Stimulated activated CD4-positive, alpha-beta T cell treated with anti-CD3 and anti-CD28 coated beads, Interleukin-15, amount 100 ng/mL, for 48 hours (primary cell): ENCODE measurements around the gene MEIS2.

Experiments
- DNase-seq, 2 donors: peaks; one replicate each; pipeline ENCODE4 v3.0.0-alpha.2; 2020; ENCODE audit warnings: low read depth in 2 of 2

The MEIS2 gene

DNA sequence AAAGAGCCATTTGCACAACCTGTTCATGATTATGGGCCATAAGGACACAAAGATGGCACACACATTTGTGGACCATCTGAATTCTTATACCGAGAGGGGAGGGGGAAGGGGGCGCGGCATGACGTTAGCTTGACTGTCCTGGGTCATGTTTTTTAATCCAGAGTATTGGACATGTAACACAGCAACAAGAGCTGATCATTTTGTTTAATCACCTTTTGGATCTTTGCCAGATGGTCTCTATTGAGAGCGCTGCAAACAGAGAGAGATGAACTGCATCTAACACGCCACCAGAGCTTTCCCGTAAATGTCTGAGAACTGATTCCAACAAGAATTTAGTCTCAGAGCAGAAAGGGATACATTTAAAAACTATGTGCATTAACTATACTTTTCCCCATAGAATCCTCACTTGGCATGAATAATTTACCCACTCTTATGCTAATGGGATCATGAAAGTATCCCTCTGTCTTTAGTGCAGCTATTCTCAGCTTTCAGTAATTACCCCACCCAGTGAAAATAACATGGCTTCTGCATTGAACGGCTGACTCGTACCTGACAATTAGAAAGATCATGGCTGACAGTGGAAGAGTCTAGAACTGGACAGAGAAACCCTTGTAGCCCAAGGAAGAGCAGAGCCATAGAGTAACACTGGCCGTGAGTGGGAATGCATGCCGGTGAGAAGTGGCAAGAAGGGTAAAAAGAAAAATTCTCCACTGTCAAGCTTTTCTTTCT is 22.6 kb downstream of the MEIS2 start:
- no peak for DNase-seq

DNA sequence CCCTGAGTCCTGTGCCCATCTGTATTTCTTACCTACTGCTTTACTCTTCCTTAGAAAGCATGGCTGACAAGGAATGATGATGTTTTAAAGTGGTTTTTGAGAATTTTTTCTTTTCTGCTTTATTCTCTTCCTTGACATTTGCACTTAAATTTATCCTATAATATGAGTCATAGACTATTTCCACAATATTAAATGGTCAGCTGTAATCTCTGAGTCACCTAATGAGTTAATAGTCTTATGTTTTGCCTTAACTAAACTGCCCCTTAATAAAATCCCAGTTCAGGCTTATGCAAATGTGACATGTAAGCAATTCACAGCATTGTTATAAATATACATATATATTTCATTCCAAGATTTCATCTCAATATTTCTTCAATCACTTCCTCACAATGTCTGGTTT is 23.8 kb downstream of the MEIS2 start:
- no peak for DNase-seq

DNA sequence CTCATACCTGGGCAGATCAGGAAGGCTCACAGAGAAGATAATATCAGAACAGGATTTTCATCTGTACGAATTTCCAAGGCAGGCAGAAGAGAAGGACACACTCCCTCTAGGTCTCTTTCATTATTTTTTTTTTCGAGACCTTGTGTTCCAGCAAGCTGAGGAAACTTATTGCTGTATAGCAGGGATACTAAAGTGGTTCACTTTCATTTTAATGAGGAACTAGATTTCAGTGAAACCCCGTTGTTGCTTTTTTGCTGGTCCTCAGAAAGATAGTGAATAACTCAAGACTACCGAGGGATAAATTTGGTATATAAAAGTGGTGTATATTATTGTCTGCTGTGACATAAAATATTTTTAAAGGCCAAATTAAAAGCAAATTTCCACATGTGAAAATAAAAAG is 24.6 kb downstream of the MEIS2 start:
- no peak for DNase-seq

DNA sequence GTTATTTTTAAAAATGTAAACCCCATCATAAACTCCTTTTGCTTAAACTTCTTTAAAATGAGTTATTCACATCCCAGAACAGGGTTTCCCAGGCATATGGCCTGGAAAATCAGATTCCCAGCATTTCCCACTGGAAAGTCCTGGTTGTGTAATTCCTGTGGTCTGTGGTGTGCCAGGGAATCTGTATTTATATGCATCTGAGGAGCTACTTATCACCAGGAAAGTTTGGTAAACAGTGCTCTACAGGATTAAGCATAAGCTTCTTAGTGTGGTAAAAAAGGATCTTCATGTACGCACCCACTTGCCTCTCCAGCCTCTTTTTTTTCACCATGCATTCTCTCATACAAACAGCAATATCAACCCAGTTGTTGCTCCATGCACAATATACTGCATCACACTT is 28.2 kb downstream of the MEIS2 start:
- DNase-seq: no peak

DNA sequence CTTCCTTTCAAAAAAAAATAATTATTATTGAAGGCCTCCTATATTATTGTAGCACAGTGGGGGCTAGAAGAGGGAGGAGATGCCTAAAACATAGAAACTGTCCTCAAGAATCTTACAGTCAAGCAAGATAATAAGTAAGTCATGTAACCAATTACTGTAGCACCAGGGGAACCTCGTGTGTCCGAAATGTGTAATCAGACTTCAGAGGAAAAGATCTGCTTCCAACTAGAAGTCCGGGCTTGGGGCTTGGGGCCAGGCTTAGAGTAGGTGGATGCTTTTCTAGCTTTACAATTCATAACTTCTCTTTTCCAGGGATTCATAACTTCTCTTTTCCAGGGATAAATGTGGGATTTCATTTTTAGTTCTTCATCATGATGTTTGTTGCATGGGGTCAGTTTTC is 29.2 kb downstream of the MEIS2 start:
- DNase-seq: no peak

DNA sequence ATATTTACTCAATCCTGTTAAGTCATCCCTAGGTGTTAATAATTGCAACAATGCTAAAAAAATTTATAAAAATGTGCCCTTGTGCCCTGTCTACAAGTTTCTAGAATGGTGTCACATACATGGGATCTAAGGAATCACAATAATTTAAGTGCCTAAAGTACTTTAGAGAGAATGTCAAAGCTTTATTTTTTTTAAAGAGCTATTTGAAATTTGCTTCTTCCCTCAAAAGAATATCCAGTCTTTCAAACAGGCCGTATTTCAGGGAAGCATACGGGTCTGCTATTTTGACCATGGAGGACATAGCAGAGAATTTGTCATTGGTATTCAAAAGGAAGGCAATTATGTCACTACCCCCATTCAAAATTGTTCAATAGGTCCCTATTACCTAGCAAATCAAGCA is 29.7 kb downstream of the MEIS2 start:
- no peak for DNase-seq

DNA sequence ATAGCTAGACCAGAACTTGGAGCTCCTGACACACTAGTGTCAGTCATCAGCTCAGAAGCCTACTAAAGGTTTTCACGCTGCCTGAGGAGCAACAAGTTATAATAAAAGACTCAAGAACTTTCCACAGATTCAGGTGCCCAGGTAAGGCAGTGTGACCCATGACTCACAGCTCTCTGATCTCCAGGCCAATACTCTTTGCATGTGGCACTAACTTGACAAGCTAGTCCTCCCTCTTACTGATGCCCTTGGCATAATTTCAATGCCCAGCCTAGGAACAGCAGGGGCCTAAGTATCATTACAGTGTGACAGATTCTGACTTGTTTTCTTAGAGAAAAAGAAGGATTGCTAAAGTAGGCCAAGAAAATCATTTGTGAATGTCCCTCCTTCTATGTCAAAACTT is 38.4 kb downstream of the MEIS2 start:
- no peak for DNase-seq

DNA sequence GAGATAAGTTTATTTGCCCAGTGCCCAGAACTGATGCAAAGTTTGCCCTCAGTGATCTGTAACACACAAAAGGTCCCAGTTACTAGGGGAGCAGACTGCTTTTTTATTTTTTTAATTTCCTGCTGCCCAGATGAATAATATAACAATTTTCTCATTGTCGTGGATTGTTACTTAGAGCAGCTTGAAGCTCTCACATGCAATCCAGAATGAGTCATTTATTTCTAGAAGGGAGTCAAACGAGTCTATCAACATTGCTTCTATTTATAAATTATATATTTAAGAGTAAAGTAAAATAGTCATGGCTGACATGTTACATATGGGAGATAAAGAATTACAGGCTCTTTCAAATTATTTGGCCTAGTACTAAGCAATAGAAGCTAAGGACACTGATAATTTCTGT is 41.3 kb downstream of the MEIS2 start:
- DNase-seq: no peak

DNA sequence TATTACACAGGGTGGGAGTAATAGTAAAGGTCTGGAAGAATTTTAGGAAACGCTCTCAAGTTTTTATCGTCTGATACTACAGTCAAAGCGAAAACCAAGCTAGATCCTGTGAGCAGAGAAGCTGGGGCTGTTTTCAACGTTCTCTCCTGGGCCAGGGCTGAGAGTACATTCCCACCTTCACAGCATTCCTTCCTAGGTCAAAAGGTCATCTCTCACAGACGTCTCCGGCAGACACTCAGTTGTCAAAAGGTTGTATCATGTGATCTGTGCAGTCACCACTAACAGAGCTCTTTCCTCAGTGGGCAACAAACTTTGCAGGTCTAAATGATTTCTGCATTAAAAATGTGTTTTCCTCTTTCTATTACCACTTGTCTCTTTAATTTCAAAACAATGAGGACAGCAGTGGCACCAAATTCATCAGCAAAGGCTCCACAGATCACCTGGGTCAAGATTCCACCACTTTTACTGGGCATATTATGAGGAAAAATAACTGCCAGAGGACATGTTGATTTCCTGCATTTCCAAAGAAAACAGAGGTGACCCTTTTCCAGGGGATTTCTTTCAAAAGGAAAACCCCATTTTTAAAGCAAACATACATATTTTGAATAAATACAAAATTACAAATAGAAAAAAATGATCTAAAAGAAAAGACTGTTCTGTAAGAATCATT is 41.9 kb downstream of the MEIS2 start:
- no peak for DNase-seq

DNA sequence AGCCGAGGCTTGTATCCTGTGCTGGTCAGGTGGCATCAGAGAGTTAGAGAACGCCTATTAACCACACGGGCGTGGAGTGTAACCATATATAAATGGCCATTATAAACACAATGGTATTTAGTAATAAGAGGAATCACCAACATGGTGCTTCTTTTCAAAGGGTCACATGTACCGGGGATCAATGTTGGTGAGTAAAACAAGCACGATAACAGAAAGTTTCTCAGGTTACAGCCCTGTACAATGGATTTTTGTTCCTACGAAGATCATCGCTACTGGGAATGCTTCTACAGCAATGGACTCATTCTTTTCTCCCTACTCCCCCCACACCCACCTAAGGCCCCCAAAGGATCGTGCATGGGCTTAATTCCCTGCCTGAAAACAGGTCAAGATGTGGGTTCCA is 42.5 kb downstream of the MEIS2 start:
- no peak for DNase-seq

DNA sequence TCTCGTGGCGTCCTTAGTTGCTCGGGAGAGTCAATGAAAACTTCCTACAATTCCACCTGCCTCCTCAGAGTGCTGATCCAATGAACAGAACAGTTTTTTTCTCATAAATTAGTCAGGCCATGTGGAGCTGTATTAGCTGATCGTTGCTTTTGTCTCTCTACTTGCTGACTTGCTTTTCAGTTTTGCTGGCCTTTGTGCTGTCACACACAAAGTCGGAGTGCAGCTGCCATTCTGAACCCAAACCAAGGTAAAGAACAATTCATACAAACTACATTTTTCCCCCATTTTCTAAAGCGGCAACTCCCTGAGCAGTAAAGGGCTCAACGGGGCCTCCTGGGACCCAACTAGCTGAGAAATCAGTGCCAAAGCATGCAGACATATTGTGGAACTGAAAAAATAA is 43.1 kb downstream of the MEIS2 start:
- DNase-seq: no peak

DNA sequence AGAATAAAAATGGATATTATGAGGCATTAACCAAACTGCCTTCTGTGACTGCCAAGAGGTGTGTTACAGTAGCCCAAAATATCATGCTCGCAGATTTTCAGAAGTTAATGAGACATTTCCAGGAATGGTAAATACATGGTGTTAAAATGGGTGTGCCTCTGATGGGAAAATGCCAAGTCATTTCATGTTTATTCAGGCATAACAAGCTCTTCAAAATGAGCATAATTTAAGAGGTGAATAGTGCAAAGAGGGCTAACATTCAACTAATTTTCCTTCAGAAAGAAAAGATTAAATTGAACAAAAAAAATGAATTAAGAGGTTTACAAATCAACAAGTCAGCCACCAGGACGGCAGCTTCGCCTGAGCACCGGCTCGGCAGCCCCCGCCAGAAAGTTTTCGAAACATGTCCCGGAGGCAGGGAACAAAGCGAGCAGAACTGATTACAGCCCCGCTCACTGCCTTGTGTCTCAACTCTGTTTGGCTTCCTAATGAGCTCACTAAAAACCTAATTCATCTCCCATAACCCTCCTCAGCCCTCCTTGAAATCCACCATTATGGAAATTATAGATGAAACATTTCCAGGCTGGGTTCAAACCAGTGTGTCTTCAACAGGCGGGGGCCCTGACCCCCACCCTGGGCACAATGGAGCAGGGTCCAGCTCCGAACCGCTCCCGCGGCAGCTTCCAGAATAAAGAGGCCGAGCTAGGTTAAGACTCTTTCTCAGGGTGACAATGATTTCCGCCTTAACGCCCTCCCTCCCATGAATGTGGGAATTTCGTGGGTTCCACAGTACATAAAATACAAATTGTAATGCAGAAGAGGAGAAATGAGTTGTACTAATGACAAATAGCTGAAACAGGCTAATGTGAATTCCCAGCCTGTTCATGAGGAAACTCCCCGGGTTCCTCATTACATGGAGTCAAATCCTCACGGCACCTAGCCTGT is 43.9 kb downstream of the MEIS2 start:
- DNase-seq: no peak

DNA sequence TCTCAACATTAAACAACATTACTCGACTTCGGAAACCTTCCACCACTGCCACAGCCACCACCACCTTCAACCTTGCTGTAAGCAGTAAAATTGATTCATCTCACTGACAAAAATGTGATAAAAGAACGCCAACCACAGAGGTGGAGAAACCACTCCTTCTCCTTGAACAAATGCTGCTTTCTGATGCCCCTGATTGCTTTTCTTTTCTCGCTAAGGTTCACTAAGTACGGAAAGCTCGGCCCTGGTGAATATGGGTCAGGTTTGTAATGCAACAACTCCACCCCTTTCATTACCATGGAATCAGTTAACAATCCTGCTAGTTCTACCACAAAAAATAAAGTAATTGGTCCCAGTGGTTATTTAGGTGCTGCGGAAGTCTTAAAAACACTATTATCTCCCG is 44.9 kb downstream of the MEIS2 start:
- DNase-seq: no peak

DNA sequence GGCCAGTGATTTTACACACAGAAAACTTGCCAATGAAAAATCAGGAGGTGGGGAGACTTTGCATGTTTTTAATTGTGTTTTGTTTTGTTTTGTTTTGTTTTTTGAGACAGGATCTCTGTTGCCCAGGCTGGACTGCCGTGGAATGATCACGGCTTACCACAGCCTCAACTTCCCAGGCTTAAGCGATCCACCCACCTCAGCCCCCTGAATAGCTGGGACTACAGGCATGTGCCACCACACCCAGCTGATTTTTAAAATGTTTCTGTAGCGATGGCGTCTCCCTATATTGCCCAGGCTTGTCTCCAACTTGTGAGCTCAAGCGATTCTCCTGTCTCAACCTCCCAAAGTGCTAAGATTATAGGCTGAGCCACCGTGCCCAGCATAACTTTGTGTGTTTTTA is 46.0 kb downstream of the MEIS2 start:
- no peak for DNase-seq

DNA sequence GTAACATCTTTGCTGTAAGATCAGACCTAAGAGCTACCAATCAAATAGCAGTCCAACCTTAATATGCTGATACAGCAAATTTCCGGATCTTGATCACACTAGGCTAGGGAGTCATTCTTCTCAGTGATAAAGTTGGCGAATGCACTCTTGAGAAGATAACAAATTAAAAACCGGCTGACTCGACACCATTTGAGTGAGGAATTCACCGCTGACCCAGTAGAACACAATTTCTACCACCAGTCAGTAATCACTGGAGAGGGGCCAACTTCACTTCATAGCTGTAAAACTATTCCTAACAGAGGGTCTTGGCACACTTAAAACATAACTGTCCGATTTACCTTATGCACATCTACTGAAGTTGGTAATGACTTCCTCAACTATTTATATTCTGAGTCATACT is 47.2 kb downstream of the MEIS2 start:
- DNase-seq: no peak

DNA sequence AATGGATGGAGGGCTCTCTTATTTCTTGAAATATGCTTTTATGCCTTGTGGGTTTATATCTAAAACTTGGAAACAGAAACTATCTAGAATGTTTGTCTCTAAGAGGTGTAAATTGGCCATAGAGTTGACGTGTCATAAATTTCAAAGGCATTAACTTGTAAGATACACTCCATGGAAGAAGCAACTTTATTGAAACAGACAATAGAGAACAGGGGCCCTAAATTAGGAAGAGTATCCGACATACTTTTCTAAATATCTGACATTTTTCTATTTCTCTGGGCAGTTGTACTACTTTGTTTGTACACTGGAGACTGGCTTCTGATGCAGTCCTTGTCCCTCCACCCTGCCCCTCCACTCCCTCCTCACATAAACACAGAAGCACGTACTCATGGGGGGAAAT is 50.0 kb downstream of the MEIS2 start:
- no peak for DNase-seq

DNA sequence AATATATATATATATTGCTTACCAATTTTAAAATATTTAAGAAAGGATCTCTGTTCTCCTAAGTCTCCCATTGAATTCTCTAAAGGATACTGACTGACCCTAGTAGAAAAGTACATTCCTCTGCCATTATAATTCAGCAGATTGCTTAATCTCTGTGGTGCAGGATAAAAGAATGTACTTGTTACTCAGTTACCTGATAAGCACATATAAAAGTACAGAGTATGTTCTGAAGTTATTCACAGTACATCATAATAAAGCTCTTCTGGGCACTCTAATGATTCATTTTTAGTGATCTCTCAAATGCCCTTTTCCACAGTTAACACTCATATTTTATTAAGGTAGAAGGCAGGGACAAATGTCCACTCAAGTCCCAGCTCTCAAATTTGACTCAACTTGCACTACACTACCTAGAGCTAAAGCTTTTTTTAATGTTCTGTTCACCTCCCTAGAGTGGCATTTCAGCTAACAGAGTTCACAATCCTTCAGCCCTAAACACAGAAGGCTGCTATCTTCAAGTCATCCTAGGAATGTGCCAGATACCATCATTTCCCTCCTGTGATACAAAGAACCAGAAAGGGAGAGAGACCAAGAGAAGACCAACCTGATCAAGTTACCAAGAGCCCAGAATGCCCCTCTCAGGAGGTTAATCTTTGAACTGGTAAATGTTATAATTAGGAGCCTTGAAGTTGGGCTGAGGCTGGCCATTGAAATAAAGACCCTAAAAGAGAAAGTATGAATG is 53.3 kb downstream of the MEIS2 start:
- DNase-seq: no peak

DNA sequence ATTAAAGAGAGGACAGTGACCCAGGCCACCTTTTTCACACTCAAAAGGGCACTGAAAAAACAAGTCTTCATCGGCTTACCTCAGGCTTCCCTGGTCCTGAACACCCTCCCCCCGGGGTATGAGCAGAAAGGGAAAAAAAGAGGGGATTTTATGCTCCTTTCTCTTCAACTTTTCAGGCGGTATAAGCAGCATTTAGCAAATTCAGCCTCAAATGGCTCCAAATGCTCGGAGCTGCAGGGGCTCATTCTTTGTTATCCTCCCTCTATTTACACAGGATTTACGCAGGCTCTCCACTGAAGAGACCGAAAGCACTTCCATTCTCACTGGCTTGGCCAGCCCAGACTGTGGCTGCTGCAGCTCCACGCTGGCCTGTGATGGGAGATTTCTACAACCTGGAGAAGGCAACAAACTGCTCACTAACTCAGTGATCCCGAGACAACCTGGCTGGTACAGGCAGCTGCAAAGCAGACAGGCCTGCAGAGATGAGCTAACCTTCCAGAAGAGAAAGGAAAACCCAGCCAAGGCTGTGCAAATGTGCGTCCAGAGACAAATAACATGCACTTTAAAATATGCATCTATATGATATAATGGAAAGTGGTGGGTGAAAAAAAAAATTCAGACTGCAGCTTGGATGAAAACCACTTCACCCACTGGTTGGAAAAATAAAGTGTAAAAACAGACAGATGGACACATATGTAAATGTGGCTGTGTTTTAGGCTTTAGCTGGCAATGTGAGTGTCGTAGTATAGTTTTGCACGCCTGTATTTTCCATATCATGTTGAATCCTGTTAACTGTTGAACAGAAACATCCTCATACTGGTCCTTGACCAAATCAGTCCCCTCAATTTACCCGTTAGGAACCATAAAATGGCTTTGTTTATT is 54.2 kb downstream of the MEIS2 start:
- DNase-seq: no peak

DNA sequence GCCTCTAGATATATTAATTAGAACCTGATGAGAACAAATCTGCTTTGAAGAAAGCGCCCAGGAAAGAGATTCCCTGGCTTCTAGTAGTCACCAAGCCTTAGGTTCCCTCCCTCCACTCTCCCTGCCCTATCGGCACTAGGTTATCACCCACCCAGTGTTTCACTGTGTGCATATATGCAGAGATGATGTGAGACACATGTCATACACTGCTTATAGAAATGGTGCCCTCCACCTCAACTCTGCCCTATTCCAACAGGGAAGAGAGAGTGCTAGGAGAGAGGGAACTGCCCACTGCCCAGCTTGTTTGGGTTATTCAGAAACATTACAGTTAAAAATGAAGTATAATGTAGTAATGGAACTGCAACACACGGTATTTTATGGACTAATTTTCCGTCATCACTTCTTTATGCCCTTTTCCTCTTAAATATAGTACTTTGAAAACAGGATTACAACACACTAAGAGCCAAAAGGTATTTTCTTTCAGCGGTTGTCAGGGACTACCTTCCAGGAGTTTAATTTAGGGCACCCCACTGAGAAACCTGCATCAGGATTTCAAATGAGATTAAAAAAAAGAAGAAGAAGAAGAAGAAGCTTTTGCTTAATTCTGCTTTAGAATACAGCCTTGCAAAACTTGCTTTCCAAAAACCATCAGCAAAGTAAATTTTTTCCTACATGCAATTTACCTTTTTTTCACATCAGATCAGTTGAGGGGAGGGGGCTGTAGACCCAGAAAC is 55.3 kb downstream of the MEIS2 start:
- no peak for DNase-seq

DNA sequence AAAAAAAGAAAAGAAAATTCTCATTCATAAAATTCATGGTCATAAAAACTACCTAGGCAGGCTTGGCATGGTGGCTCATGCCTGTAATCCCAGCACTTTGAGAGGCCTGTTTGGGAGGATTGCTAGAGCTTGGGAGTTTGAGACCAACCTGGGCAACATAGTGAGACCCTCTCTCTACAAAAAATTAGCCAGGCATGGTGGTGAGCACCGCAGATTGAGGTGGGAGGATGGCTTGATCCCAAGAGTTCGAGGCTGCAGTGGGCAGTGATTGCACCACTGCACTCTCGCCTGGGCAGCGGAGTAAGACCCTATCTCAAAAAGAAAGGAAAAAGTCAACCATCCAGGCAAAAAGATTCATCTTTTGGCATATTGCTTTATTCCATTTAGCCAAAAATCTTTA is 58.5 kb downstream of the MEIS2 start:
- DNase-seq: no peak
